ENCODE results near the gene ZNF526. TPM values are rescaled to one million over a fixed set of nuclear protein-coding genes. Genes with fewer than 3 reads are reported as not detected.

The ZNF526 gene
- polyA plus RNA-seq, 3 donors, result 0.96 to 3.4 (median 1.3) TPM

GRCh38 chr19:42173695-42174094 lies 46.4 kb upstream of the ZNF526 start:
- intact Hi-C loops (cut with micrococcal nuclease), result no loop called here
- 88% methylated on average over 1 of the region's 5 CpGs for WGBS (ENCODE audit: insufficient coverage)

DNA sequence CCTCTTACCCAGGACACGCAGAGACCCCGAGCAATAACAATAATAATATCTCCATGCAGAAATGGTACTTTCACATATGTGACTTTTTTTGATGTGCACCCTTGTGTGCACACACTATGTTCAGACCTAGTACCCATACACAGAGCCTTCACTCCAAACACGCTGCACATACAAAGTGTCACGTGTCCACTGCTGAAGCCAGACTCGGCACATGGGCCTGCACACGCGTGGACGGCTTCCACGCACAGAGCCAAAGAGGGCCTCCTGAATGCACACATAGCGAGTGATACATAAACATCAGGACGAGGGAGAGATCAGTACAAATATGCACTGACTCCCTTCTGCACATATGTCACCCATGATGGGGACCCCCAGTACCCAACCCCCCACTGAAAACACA lies 45.9 kb upstream of the ZNF526 start:
- Histone ChIP-seq H3K4me2 (replicated peaks; ENCODE audit: extremely low read depth, low read length, poor library complexity, severe bottlenecking) (no peak overlapping the region), H3K4me1 (ENCODE audit: control insufficient read depth in 1 of 2, insufficient read depth in 2 of 2, low read length in 2 of 2) (peaks cover 14 to 25% of the 10 kb centered on the region in 2 donors), H4K20me1 (ENCODE audit: insufficient read depth, low read length) (peaks cover 8% of the 10 kb centered on the region), H2AFZ (ENCODE audit: insufficient read depth, low read depth, low read length, poor library complexity, severe bottlenecking) (no peak overlapping the region), H3K79me2 (ENCODE audit: insufficient read depth, low read length) (no peaks in the 10 kb centered on the region), H3K4me3 (replicated peaks in 1 of 3; ENCODE audit: low read depth in 2 of 3, low read length in 3 of 3) (no peak overlapping the region), H3K36me3 (replicated peaks in 1 of 2; ENCODE audit: control insufficient read depth in 1 of 2, insufficient read depth in 2 of 2, low read length in 2 of 2) (no peaks in the 10 kb centered on the region), H3K27ac (ENCODE audit: low read depth in 1 of 2, low read length in 2 of 2) (no peak overlapping the region), H3K9me3 (replicated peaks in 1 of 2; ENCODE audit: control insufficient read depth in 1 of 2, insufficient read depth in 1 of 2, low read length in 2 of 2) (peaks cover 0 to 11% of the 10 kb centered on the region in 2 donors), H3K9ac (ENCODE audit: insufficient read depth, low read length, poor library complexity, severe bottlenecking) (no peak overlapping the region), H3K27me3 (ENCODE audit: control insufficient read depth in 2 of 2, insufficient read depth in 2 of 2, low read length in 2 of 2) (peaks cover 34 to 42% of the 10 kb centered on the region in 2 donors)
- intact Hi-C loops (cut with micrococcal nuclease), result no loop called here
- peaks cover 5 to 8% of the 10 kb centered on the region in 2 donors for H3K36me3 Mint-ChIP-seq
- H3K27me3 Mint-ChIP-seq (ENCODE audit: low read depth in 3 of 3), result peaks cover 28 to 33% (median 30%) of the 10 kb centered on the region in 3 donors
- no peak for TF ChIP-seq CTCF (IDR thresholded peaks at IDR 0.05)
- H3K4me3 Mint-ChIP-seq, result peak overlapping the region in 1 of 2 donors; percentile 99
- peaks cover 0 to 13% (median 5%) of the 10 kb centered on the region in 7 donors for H3K9me3 Mint-ChIP-seq
- DNase-seq, result no peak
- 96% methylated on average over 11 of the region's 11 CpGs for WGBS (ENCODE audit: insufficient coverage)
- no peak overlapping the region for H3K27ac Mint-ChIP-seq
- H3K4me1 Mint-ChIP-seq, result peaks cover 17% of the 10 kb centered on the region

More at GRCh38 chr19:42173695-42174094, 46.4 kb upstream of the ZNF526 start:
- Histone ChIP-seq H3K4me1 (ENCODE audit: control insufficient read depth in 1 of 2, insufficient read depth in 2 of 2, low read length in 2 of 2) (peaks cover 14 to 25% of the 10 kb centered on the region in 2 donors), H3K4me3 (replicated peaks in 1 of 3; ENCODE audit: low read depth in 2 of 3, low read length in 3 of 3) (no peak overlapping the region), H3K79me2 (ENCODE audit: insufficient read depth, low read length) (no peaks in the 10 kb centered on the region), H3K9me3 (replicated peaks in 1 of 2; ENCODE audit: control insufficient read depth in 1 of 2, insufficient read depth in 1 of 2, low read length in 2 of 2) (peaks cover 0 to 11% of the 10 kb centered on the region in 2 donors), H3K36me3 (replicated peaks in 1 of 2; ENCODE audit: control insufficient read depth in 1 of 2, insufficient read depth in 2 of 2, low read length in 2 of 2) (no peaks in the 10 kb centered on the region), H3K27me3 (ENCODE audit: control insufficient read depth in 2 of 2, insufficient read depth in 2 of 2, low read length in 2 of 2) (peaks cover 29 to 37% of the 10 kb centered on the region in 2 donors), H4K20me1 (ENCODE audit: insufficient read depth, low read length) (peaks cover 8% of the 10 kb centered on the region), H3K4me2 (replicated peaks; ENCODE audit: extremely low read depth, low read length, poor library complexity, severe bottlenecking) (no peak overlapping the region), H2AFZ (ENCODE audit: insufficient read depth, low read depth, low read length, poor library complexity, severe bottlenecking) (no peak overlapping the region), H3K27ac (ENCODE audit: low read depth in 1 of 2, low read length in 2 of 2) (no peak overlapping the region), H3K9ac (ENCODE audit: insufficient read depth, low read length, poor library complexity, severe bottlenecking) (no peak overlapping the region)
- H3K4me1 Mint-ChIP-seq, result peaks cover 17% of the 10 kb centered on the region
- no peak for TF ChIP-seq CTCF (IDR thresholded peaks at IDR 0.05)
- no peak overlapping the region for H3K27ac Mint-ChIP-seq
- peaks cover 5 to 8% of the 10 kb centered on the region in 2 donors for H3K36me3 Mint-ChIP-seq
- peaks cover 28 to 33% (median 30%) of the 10 kb centered on the region in 3 donors for H3K27me3 Mint-ChIP-seq (ENCODE audit: low read depth in 3 of 3)
- peaks cover 0 to 13% (median 5%) of the 10 kb centered on the region in 7 donors for H3K9me3 Mint-ChIP-seq
- H3K4me3 Mint-ChIP-seq, result no peak overlapping the region
- DNase-seq, result no peak
